Pancreas (tissue), 10 donors: ENCODE measurements around the gene FOXL1. TPM values are rescaled to one million over a fixed set of nuclear protein-coding genes. Genes with fewer than 3 reads are reported as not detected.

Source experiments
- ATAC-seq, 4 donors: fragments of 200-7000 bp; cut with Tn5 transposase; one replicate each; pipeline versions ENCODE4 v1.8.0 to v1.9.1; 2020; ENCODE audit warnings: mild to moderate bottlenecking in 4 of 4, moderate library complexity in 4 of 4
- DNase-seq, 6 donors: peaks; one replicate each; pipeline ENCODE4 v3.0.0-alpha.2; 2020
- FAIRE-seq: peaks from 2 replicates; lab custom pipeline; 2012; peaks lifted over from hg19 to GRCh38; lab: Jason Lieb, UNC
- H3K27ac ChIP-seq, 4 donors: fragments of 200-600 bp; sonication (generic); 1 replicate in 3 of 4; 2 replicates in 1 of 4; pipeline versions ENCODE4 v1.5.0 to v1.8.0; 2020
- H3K27me3 ChIP-seq, 4 donors: fragments of 200-600 bp; one replicate each; pipeline ENCODE4 v1.8.0; 2021
- H3K36me3 ChIP-seq, 3 donors: fragments of 200-600 bp; sonication (generic) in 1 of 3; one replicate each; pipeline versions ENCODE4 v1.5.0 to v1.8.0; 2020 to 2021
- H3K4me1 ChIP-seq, 3 donors: fragments of 200-600 bp; one replicate each; pipeline ENCODE4 v1.8.0; 2021
- H3K4me3 ChIP-seq, 4 donors: fragments of 200-600 bp; sonication (generic) in 2 of 4; one replicate each; pipeline versions ENCODE4 v1.5.0 to v1.8.0; 2020 to 2021
- H3K9me3 ChIP-seq, 4 donors: fragments of 200-600 bp; one replicate each; pipeline ENCODE4 v1.8.0; 2021
- CTCF ChIP-seq, 4 donors: fragments of 200-600 bp; sonication (generic) in 3 of 4; IDR thresholded peaks; one replicate each; pipeline versions ENCODE4 v1.5.0 to v1.8.0; 2021; ENCODE audit warnings: antibody characterized with exemption in 4 of 4
- WGBS, 2 donors: extraction: QIAGEN DNeasy Blood & Tissue Kit; methylation state at CpG; one replicate each; pipeline ENCODE4 v1.1.7; 2013; 5-methylcytosine and 5-hydroxymethylcytosine counted together
- intact Hi-C, 3 donors: fragments of 100-400 bp; cut with DNase I; formaldehyde crosslinking; loops; one replicate each; pipeline versions ENCODE4 v1.11.1 to v1.14.2; 2022
- polyA plus RNA-seq, 2 donors: library from polyadenylated mRNA; stranded (reverse); fragments of 200-250 nt; gene quantifications; one replicate each; pipeline ENCODE4 v1.2.3, GENCODE V29; 2013
- total RNA-seq, 6 donors: library from RNA; stranded (reverse); fragmentation: NEBNext Ultra II Directional in 4 of 6; extraction: Animal tissue kit (Norgen Biotek cat#: 25700) in 4 of 6; gene quantifications; one replicate each; pipeline versions ENCODE4 v1.2.1 to v1.2.4, GENCODE V29; 2021 to 2023
- donor health status: healthy with polysubstance abuse.
- donor health status: DM: no; HTN: no; CAD: no; lungs with moderate emphysema.
- donor health status: DM: no; HTN: no; CAD: no.
- donor health status: control.
- donor health status: control.
- donor health status: Bipolar disorder and iron deficiency.
- donor health status: DM: yes; HTN: yes; CAD: no.
- donor health status: DM: no; HTN: no; CAD: no.
- donor health status: DM: no; HTN: no; CAD: no.
- donor health status: DM: yes; HTN: yes; CAD: no.

The FOXL1 gene
- total and polyA plus RNA-seq, 8 donors = 0.06 to 0.18 (median 0.08) TPM; not detected in 2

GRCh38 chr16:86546638-86547013, 31.7 kb upstream of the FOXL1 start:
- Histone ChIP-seq H3K4me3 (no peak overlapping the region), H3K27me3 (no peaks in the 10 kb centered on the region), H3K36me3 (peaks cover 3 to 32% (median 3%) of the 10 kb centered on the region in 3 donors), H3K4me1 (no peaks in the 10 kb centered on the region), H3K9me3 (no peaks in the 10 kb centered on the region), H3K27ac (no peak overlapping the region)
- WGBS, 2 donors = 89 to 93% methylated on average over 8 of the region's 8 CpGs
- ATAC-seq (no peak), FAIRE-seq (no peak), DNase-seq (no peak)
- no peak for TF ChIP-seq CTCF (IDR thresholded peaks at IDR 0.05)
- intact Hi-C loops = no loop called here

GRCh38 chr16:86547286-86547685, 31.1 kb upstream of the FOXL1 start:
- no peak overlapping the region for H3K27ac ChIP-seq
- H3K27me3 ChIP-seq = no peaks in the 10 kb centered on the region
- no peak for FAIRE-seq
- 95 to 97% methylated on average over 11 of the region's 11 CpGs for WGBS, 2 donors
- no peak for ATAC-seq
- H3K9me3 ChIP-seq = no peaks in the 10 kb centered on the region
- no peak overlapping the region for H3K4me3 ChIP-seq
- DNase-seq = no peak
- no peak for TF ChIP-seq CTCF (IDR thresholded peaks at IDR 0.05)
- H3K36me3 ChIP-seq = peaks cover 0 to 27% (median 3%) of the 10 kb centered on the region in 3 donors
- intact Hi-C loops = no loop called here
- H3K4me1 ChIP-seq = no peaks in the 10 kb centered on the region

- 79 to 81% methylated on average over 8 of the region's 8 CpGs for WGBS, 2 donors
- Histone ChIP-seq H3K27ac (no peak overlapping the region), H3K4me1 (peaks cover 0 to 1% (median 0%) of the 10 kb centered on the region in 3 donors), H3K27me3 (no peaks in the 10 kb centered on the region), H3K9me3 (no peaks in the 10 kb centered on the region), H3K4me3 (no peak overlapping the region), H3K36me3 (peaks cover 0 to 27% (median 0%) of the 10 kb centered on the region in 3 donors)
- DNase-seq (no peak), ATAC-seq (no peak), FAIRE-seq (no peak)
- TF ChIP-seq CTCF (IDR thresholded peaks at IDR 0.05) = no peak
- intact Hi-C loops = no loop called here
Measured at GRCh38 chr16:86549076-86549892, 29.1 kb upstream of the FOXL1 start.

- no peak for FAIRE-seq
- Histone ChIP-seq H3K36me3 (peaks cover 0 to 27% (median 0%) of the 10 kb centered on the region in 3 donors), H3K27ac (no peak overlapping the region), H3K4me3 (no peak overlapping the region), H3K4me1 (peaks cover 0 to 3% (median 0%) of the 10 kb centered on the region in 3 donors), H3K9me3 (no peaks in the 10 kb centered on the region), H3K27me3 (no peaks in the 10 kb centered on the region)
- no peak for TF ChIP-seq CTCF (IDR thresholded peaks at IDR 0.05)
- no peak for ATAC-seq
- 97 to 98% methylated on average over 7 of the region's 7 CpGs for WGBS, 2 donors
- intact Hi-C loops = no loop called here
- no peak for DNase-seq
Measured at GRCh38 chr16:86549893-86550190, 28.5 kb upstream of the FOXL1 start.

- ATAC-seq = no peak
- Histone ChIP-seq H3K36me3 (peaks cover 0 to 27% (median 0%) of the 10 kb centered on the region in 3 donors), H3K4me1 (peaks cover 0 to 3% (median 0%) of the 10 kb centered on the region in 3 donors), H3K9me3 (no peaks in the 10 kb centered on the region), H3K27me3 (no peaks in the 10 kb centered on the region), H3K4me3 (no peak overlapping the region), H3K27ac (no peak overlapping the region)
- 90% methylated on average over 5 of the region's 5 CpGs for WGBS, 2 donors
- intact Hi-C loops = no loop called here
- FAIRE-seq = no peak
- DNase-seq = no peak
- TF ChIP-seq CTCF (IDR thresholded peaks at IDR 0.05) = no peak
Measured at GRCh38 chr16:86550281-86550680, 28.1 kb upstream of the FOXL1 start.
